Body of pancreas (tissue), 4 donors: ENCODE measurements around the gene ALG14. TPM values are rescaled to one million over a fixed set of nuclear protein-coding genes. Genes with fewer than 3 reads are reported as not detected.

Experiments used
- ATAC-seq: fragments of 150-250 bp; one replicate; pipeline ENCODE4 v1.9.1; 2016
- DNase-seq, 4 donors: peaks; one replicate each; pipeline ENCODE4 v3.0.0-alpha.2; 2019
- H3K27ac ChIP-seq, 4 donors: fragments of 200-600 bp; sonication (generic); 1 replicate in 3 of 4; 2 replicates in 1 of 4; pipeline versions ENCODE4 v1.5.1 to v1.6.1; 2016 to 2019; ENCODE audit warnings: mild to moderate bottlenecking in 1 of 4, mixed read lengths in 1 of 4, moderate library complexity in 1 of 4
- H3K27me3 ChIP-seq, 2 donors: fragments of 200-600 bp; sonication (generic); one replicate each; pipeline ENCODE4 v1.6.0; 2016; ENCODE audit warnings: mild to moderate bottlenecking in 1 of 2
- H3K36me3 ChIP-seq, 2 donors: fragments of 200-600 bp; sonication (generic); replicated peaks in 1 of 2; 2 replicates each; pipeline ENCODE4 v1.5.1; 2016; ENCODE audit warnings: low read depth in 2 of 2; ENCODE audit not compliant: insufficient read depth in 1 of 2
- H3K4me1 ChIP-seq: fragments of 200-600 bp; sonication (generic); one replicate; pipeline ENCODE4 v1.6.0; 2016
- H3K4me3 ChIP-seq, 2 donors: fragments of 200-600 bp; sonication (generic); 1 replicate in 1 of 2; 2 replicates in 1 of 2; pipeline ENCODE4 v1.5.1; 2016 to 2019
- H3K9me3 ChIP-seq, 3 donors: fragments of 200-600 bp; sonication (generic); 1 replicate in 2 of 3; 2 replicates in 1 of 3; pipeline ENCODE4 v1.5.1; 2016
- POLR2A ChIP-seq, 3 donors: fragments of 450-650 bp; IDR thresholded peaks; one replicate each; pipeline ENCODE4 v1.6.1; 2016; ENCODE audit warnings: antibody characterized with exemption in 3 of 3, mild to moderate bottlenecking in 2 of 3
- WGBS, 2 donors: methylation state at CpG; one replicate each; pipeline ENCODE4 v1.1.5; 2017; 5-methylcytosine and 5-hydroxymethylcytosine counted together
- intact Hi-C: fragments of 100-400 bp; cut with DNase I; formaldehyde crosslinking; loops from one replicate; pipeline ENCODE4 v1.15.1; 2023
- total RNA-seq, 2 donors: library from RNA; depleted of rRNA; stranded (reverse); fragments of >200 nt; gene quantifications; one replicate each; pipeline ENCODE4 v1.1.0, GENCODE V29; 2016
- TF ChIP-seq, protein P1 (sequence below), 7 experiments: fragments of 450-650 bp in 4 of 7; fragments of 200-600 bp in 3 of 7; sonication (generic) in 3 of 7; IDR thresholded peaks; one replicate each; pipeline ENCODE4 v1.5.1; 2016 to 2019; ENCODE audit warnings: antibody characterized with exemption in 7 of 7

Gene ALG14
- total RNA-seq, 2 donors from 2014 or later: 0.78 to 0.99 TPM

DNA sequence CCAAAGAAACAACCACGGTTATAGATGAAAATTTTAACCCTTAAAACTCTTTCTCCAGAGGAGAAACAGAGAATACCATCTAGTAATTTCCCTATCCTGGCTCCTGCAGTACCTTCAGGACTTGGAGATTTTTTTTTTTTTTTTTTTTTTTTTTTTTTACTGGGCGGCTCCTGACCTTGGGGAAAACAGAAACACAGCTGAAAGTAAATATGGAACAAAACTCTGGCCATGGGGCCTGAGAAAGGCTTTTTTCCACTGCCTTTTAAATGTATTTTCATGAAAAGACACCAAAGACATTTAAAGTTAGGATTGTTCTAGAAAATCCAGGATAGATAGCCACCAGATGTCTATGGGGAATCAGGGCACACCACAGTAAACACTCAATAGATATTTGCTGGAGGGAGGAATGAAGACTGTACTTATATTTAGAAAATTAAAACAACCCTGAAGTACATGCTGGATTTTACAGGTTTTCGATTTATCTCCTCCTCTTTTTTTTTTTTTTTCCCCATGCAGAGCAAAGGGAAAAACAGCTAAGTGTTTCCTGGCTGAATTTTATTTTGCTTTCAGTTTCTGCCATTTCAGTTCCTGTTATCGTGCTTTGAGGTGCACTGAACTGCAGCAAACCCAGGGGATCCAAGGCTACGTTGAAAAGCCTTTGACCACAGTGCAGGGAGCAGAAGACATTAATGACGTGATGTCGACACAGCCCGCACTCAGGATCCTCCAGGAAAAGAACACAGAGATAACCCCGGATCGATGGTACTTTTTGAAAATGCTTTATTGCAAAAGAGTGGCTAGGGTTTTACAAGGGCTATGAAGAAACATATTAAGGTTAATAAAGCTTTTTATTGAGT lies 110.1 kb downstream of the ALG14 start:
- peak; percentile 21 to 69 (median 40) for DNase-seq
- 1 to 2% methylated on average over 10 of the region's 10 CpGs for WGBS, 2 donors
- peak overlapping the region; percentile 65 to 90 (median 69) for H3K27ac ChIP-seq

DNA sequence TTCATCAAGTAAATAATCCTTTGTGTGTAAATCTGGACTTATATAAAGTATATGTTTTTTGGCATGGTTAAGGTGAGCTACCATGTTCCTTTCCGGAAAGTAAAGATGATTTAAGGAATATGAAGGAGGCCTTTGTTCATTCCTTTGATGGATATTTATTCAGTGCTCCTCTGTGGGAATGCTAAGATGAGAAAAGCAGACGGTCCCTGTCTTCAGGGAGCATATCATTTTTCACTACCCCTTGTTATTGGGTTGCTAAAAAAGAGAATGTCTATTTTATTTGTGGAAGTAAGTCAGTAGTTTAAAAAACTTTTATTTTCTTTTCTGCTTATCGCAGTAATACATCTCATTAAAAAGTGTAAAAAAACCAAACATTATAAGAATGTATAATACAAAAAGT lies 110.8 kb downstream of the ALG14 start:
- Histone ChIP-seq H3K4me1 (peaks cover 16% of the 10 kb centered on the region), H3K27ac (peak overlapping the region in 2 of 4 donors; percentile 67 to 90), H3K4me3 (no peak overlapping the region), H3K9me3 (no peaks in the 10 kb centered on the region), H3K36me3 (no peaks in the 10 kb centered on the region), H3K27me3 (no peaks in the 10 kb centered on the region)
- ATAC-seq: no peak
- no peak for TF ChIP-seq POLR2A (IDR thresholded peaks at IDR 0.05)
- TF ChIP-seq, protein P1, sequence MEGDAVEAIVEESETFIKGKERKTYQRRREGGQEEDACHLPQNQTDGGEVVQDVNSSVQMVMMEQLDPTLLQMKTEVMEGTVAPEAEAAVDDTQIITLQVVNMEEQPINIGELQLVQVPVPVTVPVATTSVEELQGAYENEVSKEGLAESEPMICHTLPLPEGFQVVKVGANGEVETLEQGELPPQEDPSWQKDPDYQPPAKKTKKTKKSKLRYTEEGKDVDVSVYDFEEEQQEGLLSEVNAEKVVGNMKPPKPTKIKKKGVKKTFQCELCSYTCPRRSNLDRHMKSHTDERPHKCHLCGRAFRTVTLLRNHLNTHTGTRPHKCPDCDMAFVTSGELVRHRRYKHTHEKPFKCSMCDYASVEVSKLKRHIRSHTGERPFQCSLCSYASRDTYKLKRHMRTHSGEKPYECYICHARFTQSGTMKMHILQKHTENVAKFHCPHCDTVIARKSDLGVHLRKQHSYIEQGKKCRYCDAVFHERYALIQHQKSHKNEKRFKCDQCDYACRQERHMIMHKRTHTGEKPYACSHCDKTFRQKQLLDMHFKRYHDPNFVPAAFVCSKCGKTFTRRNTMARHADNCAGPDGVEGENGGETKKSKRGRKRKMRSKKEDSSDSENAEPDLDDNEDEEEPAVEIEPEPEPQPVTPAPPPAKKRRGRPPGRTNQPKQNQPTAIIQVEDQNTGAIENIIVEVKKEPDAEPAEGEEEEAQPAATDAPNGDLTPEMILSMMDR (IDR thresholded peaks at IDR 0.05): no peak
- intact Hi-C loops: no loop called here
- 69 to 82% methylated on average over 3 of the region's 3 CpGs for WGBS, 2 donors
- DNase-seq: no peak

More for the DNA sequence above, 110.1 kb downstream of the ALG14 start:
- Histone ChIP-seq H3K4me1 (peaks cover 16% of the 10 kb centered on the region), H3K36me3 (no peaks in the 10 kb centered on the region), H3K9me3 (no peaks in the 10 kb centered on the region), H3K27me3 (no peaks in the 10 kb centered on the region), H3K4me3 (no peak overlapping the region)
- intact Hi-C loops: no loop called here
- TF ChIP-seq, protein P1 (IDR thresholded peaks at IDR 0.05): no peak
- peak in 1 of 3 donors; percentile 29 for TF ChIP-seq POLR2A (IDR thresholded peaks at IDR 0.05)
- peak; percentile 79 for ATAC-seq

DNA sequence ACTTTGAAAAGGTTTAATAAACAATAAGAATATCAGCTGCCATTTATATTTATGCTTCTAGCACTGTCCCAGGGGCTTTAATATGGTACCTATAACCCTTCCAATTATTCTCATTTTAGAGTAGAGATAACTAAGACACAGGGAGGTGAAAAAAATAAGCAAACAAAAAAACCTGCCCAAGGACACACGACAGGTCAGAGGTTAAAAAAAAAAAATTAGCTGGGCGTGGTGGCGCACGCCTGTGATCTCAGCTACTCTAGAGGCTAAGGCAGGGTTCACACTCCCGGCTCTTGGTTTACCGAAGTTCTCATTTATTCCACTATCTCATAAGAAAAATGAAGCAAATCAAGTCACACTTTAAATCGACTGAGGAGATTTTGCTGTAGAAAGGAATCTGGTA lies 111.2 kb downstream of the ALG14 start:
- Histone ChIP-seq H3K4me3 (no peak overlapping the region), H3K9me3 (no peaks in the 10 kb centered on the region), H3K4me1 (peaks cover 16% of the 10 kb centered on the region), H3K36me3 (no peaks in the 10 kb centered on the region), H3K27ac (peak overlapping the region in 1 of 4 donors; percentile 90), H3K27me3 (no peaks in the 10 kb centered on the region)
- DNase-seq (no peak), ATAC-seq (no peak)
- 89 to 92% methylated on average over 7 of the region's 7 CpGs for WGBS, 2 donors
- TF ChIP-seq, protein P1 (IDR thresholded peaks at IDR 0.05): no peak
- TF ChIP-seq POLR2A (IDR thresholded peaks at IDR 0.05): no peak
- intact Hi-C loops: no loop called here

DNA sequence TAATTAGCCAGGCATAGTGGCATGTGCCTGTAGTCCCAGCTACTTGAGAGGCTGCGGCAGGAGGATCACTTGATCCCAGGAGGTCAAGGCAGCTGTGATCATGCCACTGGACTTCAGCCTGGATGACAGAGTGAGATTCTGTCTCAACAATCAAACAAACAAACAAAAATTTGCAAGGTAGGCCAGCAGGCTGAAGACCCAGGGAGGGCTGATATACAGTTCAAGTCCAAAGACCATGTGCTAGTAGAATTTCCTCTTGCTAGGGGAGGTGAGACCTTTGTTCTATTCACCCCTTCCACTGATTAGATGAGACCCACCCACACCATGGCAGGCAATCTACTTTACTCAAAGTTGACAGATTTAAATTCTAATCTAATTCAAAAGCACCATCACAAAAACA lies 114.7 kb downstream of the ALG14 start:
- Histone ChIP-seq H3K4me1 (peaks cover 20% of the 10 kb centered on the region), H3K9me3 (no peaks in the 10 kb centered on the region), H3K4me3 (no peak overlapping the region), H3K27ac (no peak overlapping the region), H3K27me3 (no peaks in the 10 kb centered on the region), H3K36me3 (no peaks in the 10 kb centered on the region)
- DNase-seq: no peak
- intact Hi-C loops: no loop called here
- WGBS, 2 donors: 100% methylated on average over 1 of the region's 1 CpG
- ATAC-seq: no peak
- TF ChIP-seq, protein P1 (IDR thresholded peaks at IDR 0.05): no peak
- TF ChIP-seq POLR2A (IDR thresholded peaks at IDR 0.05): no peak
